ENCODE results near the gene LY6G5C. TPM values are rescaled to one million over a fixed set of nuclear protein-coding genes. Genes with fewer than 3 reads are reported as not detected.

LY6G5C gene
- total RNA-seq, 1 donor from 2014 or later: 2.4 TPM

DNA sequence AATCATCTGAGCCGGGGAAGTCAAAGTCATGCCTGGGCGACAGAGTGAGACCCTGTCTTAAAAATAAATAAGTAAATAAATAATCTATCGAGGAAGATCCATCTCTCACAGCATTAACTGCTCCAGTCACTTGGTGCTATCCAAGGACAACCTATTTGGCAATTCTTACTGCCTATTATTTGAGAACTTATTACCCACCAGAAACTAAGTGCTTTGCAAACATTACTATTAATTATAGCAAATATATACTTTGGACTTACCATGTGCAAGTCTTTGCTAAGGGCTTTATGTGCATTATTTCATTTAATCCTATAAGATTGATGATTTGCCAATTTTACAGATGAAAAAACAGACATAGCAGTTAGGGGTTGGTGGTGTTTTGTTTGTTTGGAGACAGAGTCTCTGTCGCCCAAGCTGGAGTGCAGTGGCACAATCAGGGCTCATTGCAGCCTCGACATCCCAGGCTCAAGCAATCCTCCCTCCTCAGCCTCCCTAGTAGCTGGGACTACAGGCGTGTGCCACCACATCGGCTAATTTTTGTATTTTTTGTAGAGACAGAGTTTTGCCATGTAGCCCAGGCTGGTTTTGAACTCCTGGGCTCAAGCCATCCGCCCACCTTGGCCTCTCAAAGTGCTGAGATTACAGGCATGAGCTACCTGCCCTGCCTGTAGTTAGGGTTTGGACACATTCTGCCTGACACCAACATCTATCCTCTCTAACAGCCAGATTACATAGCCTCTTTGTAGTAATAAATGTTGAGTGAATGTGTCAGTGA, 26.1 kb downstream of the LY6G5C start:
- Mint-ChIP-seq H3K9me3 (ENCODE audit: low read depth) (no peaks in the 10 kb centered on the region), H3K4me1 (ENCODE audit: low read depth) (peaks cover 48% of the 10 kb centered on the region), H3K36me3 (ENCODE audit: low read depth) (peaks cover 4% of the 10 kb centered on the region), H3K27ac (ENCODE audit: unreplicated experiment) (peak overlapping the region; percentile 32), H3K4me3 (ENCODE audit: unreplicated experiment) (no peak overlapping the region), H3K27me3 (ENCODE audit: low read depth) (no peaks in the 10 kb centered on the region)
- TF ChIP-seq, protein P1, sequence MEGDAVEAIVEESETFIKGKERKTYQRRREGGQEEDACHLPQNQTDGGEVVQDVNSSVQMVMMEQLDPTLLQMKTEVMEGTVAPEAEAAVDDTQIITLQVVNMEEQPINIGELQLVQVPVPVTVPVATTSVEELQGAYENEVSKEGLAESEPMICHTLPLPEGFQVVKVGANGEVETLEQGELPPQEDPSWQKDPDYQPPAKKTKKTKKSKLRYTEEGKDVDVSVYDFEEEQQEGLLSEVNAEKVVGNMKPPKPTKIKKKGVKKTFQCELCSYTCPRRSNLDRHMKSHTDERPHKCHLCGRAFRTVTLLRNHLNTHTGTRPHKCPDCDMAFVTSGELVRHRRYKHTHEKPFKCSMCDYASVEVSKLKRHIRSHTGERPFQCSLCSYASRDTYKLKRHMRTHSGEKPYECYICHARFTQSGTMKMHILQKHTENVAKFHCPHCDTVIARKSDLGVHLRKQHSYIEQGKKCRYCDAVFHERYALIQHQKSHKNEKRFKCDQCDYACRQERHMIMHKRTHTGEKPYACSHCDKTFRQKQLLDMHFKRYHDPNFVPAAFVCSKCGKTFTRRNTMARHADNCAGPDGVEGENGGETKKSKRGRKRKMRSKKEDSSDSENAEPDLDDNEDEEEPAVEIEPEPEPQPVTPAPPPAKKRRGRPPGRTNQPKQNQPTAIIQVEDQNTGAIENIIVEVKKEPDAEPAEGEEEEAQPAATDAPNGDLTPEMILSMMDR (IDR thresholded peaks at IDR 0.05): no peak
- no peak for DNase-seq (ENCODE audit: low spot score)

DNA sequence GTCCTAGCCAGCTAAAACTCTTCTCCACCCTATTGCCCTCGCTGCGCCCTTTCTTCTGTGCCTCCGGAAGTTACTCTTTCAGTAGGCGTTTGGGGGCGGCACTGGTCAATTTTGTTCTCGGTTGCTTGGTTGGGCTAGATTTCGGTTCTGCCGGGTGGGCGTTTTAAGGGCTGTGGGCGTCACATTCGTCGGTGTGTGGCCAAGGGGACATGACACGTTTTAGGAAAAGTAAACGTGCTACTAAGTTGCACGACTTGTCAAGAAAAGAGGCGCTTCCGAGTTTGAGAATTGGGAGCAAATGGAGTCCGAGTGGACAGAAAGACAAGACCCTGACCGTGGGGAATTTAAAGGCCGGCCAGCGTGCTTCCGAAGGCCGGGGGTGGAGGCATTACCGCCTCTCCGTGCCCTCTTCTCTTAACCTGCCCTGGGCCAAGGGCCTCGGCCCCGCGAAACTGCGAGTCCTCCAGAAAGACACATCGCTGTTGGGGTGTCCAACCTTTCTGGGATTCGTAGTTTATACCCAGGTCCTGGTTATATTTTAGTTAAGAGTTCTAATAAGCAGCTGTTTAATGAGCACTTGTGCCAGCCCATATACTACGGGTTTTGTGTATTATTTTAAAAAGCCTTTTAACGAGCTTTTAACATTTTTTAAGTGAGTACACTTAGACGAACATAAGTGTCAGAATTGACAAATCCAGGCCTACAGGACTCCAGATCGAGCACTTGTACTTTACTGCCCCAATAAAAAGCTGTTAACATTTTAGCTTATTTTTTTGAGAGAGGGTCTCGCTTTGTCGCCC, 27.7 kb downstream of the LY6G5C start:
- Mint-ChIP-seq H3K27me3 (ENCODE audit: low read depth) (no peaks in the 10 kb centered on the region), H3K36me3 (ENCODE audit: low read depth) (peaks cover 12% of the 10 kb centered on the region), H3K4me3 (ENCODE audit: unreplicated experiment) (peak overlapping the region; percentile 89), H3K4me1 (ENCODE audit: low read depth) (peaks cover 34% of the 10 kb centered on the region), H3K27ac (ENCODE audit: unreplicated experiment) (peak overlapping the region; percentile 99), H3K9me3 (ENCODE audit: low read depth) (no peaks in the 10 kb centered on the region)
- DNase-seq (ENCODE audit: low spot score): no peak
- TF ChIP-seq, protein P1 (IDR thresholded peaks at IDR 0.05): peak; percentile 48

DNA sequence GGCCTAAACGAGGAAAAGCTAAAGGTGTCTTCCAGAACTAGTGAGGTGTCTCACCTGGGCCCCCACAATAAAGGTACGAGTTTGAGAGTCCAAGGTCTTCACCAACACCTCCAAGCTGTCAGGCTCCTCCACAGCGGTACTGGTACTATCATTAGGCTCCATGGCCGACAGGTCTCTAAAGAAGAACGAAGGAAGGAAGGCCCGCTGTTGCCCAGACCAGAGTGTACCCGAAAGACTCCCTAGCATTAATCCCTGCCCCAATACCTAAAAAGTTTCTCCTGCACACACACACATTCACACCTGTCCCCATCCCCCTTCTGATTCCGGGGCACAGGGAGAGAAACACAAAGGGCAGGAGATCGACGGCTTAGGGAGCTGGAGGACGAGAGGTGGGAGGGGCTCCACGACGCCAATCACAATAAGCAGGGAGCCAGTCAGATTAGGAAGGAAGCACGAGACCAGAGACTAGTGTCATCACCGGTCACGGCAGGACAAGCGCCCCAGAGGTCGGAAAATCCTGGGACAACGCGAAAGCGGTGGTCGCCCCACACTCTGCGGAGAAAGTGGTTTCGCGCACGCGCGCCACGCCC, 29.2 kb downstream of the LY6G5C start:
- Mint-ChIP-seq H3K9me3 (ENCODE audit: low read depth) (no peaks in the 10 kb centered on the region), H3K27ac (ENCODE audit: unreplicated experiment) (peak overlapping the region; percentile 99), H3K27me3 (ENCODE audit: low read depth) (no peaks in the 10 kb centered on the region), H3K4me1 (ENCODE audit: low read depth) (peaks cover 28% of the 10 kb centered on the region), H3K4me3 (ENCODE audit: unreplicated experiment) (peak overlapping the region; percentile 89), H3K36me3 (ENCODE audit: low read depth) (peaks cover 23% of the 10 kb centered on the region)
- TF ChIP-seq, protein P1 (IDR thresholded peaks at IDR 0.05): no peak
- DNase-seq (ENCODE audit: low spot score): no peak

GRCh38 chr6:31645325-31645724, 35.5 kb downstream of the LY6G5C start:
- TF ChIP-seq, protein P1 (IDR thresholded peaks at IDR 0.05): no peak
- Mint-ChIP-seq H3K36me3 (ENCODE audit: low read depth) (peaks cover 41% of the 10 kb centered on the region), H3K27me3 (ENCODE audit: low read depth) (no peaks in the 10 kb centered on the region), H3K27ac (ENCODE audit: unreplicated experiment) (peak overlapping the region; percentile 33), H3K4me3 (ENCODE audit: unreplicated experiment) (no peak overlapping the region), H3K9me3 (ENCODE audit: low read depth) (no peaks in the 10 kb centered on the region), H3K4me1 (ENCODE audit: low read depth) (peaks cover 7% of the 10 kb centered on the region)
- DNase-seq (ENCODE audit: low spot score): no peak

DNA sequence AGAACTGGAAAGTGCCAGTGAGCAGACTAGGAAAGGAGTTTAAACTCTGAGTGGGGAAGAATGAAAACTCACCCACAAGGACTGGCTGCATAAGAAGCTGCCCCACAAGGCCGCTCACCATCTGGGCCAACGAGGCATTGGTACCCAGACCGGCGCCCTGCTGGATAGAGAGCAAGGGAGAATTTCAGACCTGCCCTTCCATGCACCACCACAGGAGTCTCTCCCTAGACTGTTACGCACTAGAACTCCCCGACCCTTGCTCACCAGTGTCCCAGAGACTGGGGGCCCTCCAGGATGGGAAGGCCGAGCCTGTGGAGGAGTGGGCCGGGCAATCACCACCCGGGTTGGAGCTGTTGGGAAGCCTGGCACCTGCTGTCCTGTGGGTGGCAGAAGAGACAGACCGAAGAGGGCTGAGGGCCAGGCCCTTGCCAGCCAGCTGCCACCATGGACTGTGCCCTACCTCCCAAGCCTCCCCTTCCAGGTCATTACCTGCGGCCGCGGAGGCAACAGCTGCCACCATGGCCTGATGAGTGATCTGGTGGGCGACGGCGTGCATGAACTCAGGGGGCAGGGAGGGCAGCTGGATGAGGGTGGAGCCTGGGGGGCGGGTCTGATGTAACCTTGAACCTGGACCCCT, 36.9 kb downstream of the LY6G5C start:
- H3K36me3 Mint-ChIP-seq (ENCODE audit: low read depth): peaks cover 36% of the 10 kb centered on the region
- H3K4me1 Mint-ChIP-seq (ENCODE audit: low read depth): no peaks in the 10 kb centered on the region
- no peak overlapping the region for H3K27ac Mint-ChIP-seq (ENCODE audit: unreplicated experiment)
- DNase-seq (ENCODE audit: low spot score): no peak
- TF ChIP-seq, protein P1 (IDR thresholded peaks at IDR 0.05): no peak
- H3K9me3 Mint-ChIP-seq (ENCODE audit: low read depth): no peaks in the 10 kb centered on the region
- H3K27me3 Mint-ChIP-seq (ENCODE audit: low read depth): no peaks in the 10 kb centered on the region
- H3K4me3 Mint-ChIP-seq (ENCODE audit: unreplicated experiment): no peak overlapping the region

Data from chondrocyte (in vitro differentiated cells).